Stimulated activated CD4-positive, alpha-beta T cell treated with anti-CD3 and anti-CD28 coated beads, TNF-alpha, amount 100 ng/mL, for 48 hours (primary cell): ENCODE measurements around the gene AEBP2.
A peak's percentile ranks its signal among the peaks of the same experiment; 100 is the strongest.
"Not testable (repeated sequence)": the region's sequence is repeated elsewhere in the genome, so short reads cannot be mapped to it uniquely, and the experiment has no call there.

Experiments
- DNase-seq, 3 donors: peaks; one replicate each; pipeline ENCODE4 v3.0.0-alpha.2; 2020; ENCODE audit warnings: low read depth in 3 of 3

Gene AEBP2

GRCh38 chr12:19421503-19422282, 17.6 kb upstream of the AEBP2 start:
- no peak for DNase-seq

GRCh38 chr12:19423166-19423930, 15.9 kb upstream of the AEBP2 start:
- DNase-seq: no peak

- DNase-seq: no peak
Observed at GRCh38 chr12:19428246-19428645, 11.0 kb upstream of the AEBP2 start.

- not testable (repeated sequence) for DNase-seq
Observed at GRCh38 chr12:19429491-19429890, 9.8 kb upstream of the AEBP2 start.

- DNase-seq: no peak
Observed at GRCh38 chr12:19430988-19431387, 8.3 kb upstream of the AEBP2 start.

GRCh38 chr12:19431407-19432308, 7.6 kb upstream of the AEBP2 start:
- peak; percentile 27 to 29 (median 27) for DNase-seq

- DNase-seq: no peak
Observed at GRCh38 chr12:19432309-19433170, 6.8 kb upstream of the AEBP2 start.

GRCh38 chr12:19434538-19434937, 4.8 kb upstream of the AEBP2 start:
- DNase-seq: no peak

GRCh38 chr12:19435831-19436497, 3.3 kb upstream of the AEBP2 start:
- DNase-seq: no peak

- no peak for DNase-seq
Observed at GRCh38 chr12:19436931-19437330, 2.4 kb upstream of the AEBP2 start.

- DNase-seq: no peak
Observed at GRCh38 chr12:19437996-19438395, 1.3 kb upstream of the AEBP2 start.

GRCh38 chr12:19440019-19440858, 947 bp downstream of the AEBP2 start:
- peak; percentile 24 to 52 (median 34) for DNase-seq

- no peak for DNase-seq
Observed at GRCh38 chr12:19440916-19441315, 1.6 kb downstream of the AEBP2 start.

GRCh38 chr12:19443585-19443984, 4.3 kb downstream of the AEBP2 start:
- no peak for DNase-seq

GRCh38 chr12:19444097-19444496, 4.8 kb downstream of the AEBP2 start:
- DNase-seq: no peak

- no peak for DNase-seq
Observed at GRCh38 chr12:19447386-19447785, 8.1 kb downstream of the AEBP2 start.

- no peak for DNase-seq
Observed at GRCh38 chr12:19449814-19450213, 10.5 kb downstream of the AEBP2 start.

GRCh38 chr12:19450362-19450761, 11.1 kb downstream of the AEBP2 start:
- no peak for DNase-seq

GRCh38 chr12:19451196-19451595, 11.9 kb downstream of the AEBP2 start:
- no peak for DNase-seq

- no peak for DNase-seq
Observed at GRCh38 chr12:19453961-19454360, 14.7 kb downstream of the AEBP2 start.
